ENCODE data around the gene CAPZA1.

- TF ChIP-seq, protein P1, sequence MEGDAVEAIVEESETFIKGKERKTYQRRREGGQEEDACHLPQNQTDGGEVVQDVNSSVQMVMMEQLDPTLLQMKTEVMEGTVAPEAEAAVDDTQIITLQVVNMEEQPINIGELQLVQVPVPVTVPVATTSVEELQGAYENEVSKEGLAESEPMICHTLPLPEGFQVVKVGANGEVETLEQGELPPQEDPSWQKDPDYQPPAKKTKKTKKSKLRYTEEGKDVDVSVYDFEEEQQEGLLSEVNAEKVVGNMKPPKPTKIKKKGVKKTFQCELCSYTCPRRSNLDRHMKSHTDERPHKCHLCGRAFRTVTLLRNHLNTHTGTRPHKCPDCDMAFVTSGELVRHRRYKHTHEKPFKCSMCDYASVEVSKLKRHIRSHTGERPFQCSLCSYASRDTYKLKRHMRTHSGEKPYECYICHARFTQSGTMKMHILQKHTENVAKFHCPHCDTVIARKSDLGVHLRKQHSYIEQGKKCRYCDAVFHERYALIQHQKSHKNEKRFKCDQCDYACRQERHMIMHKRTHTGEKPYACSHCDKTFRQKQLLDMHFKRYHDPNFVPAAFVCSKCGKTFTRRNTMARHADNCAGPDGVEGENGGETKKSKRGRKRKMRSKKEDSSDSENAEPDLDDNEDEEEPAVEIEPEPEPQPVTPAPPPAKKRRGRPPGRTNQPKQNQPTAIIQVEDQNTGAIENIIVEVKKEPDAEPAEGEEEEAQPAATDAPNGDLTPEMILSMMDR (tag by site-specific recombination; IDR thresholded peaks at IDR 0.05) = no peak
- TF ChIP-seq SP2 (tag by site-specific recombination; IDR thresholded peaks at IDR 0.05) (no peak), ZNF18 (tag by site-specific recombination; IDR thresholded peaks at IDR 0.05) (no peak), ZNF501 (tag by site-specific recombination; IDR thresholded peaks at IDR 0.05) (no peak), YY1 (tag by site-specific recombination; IDR thresholded peaks at IDR 0.05) (no peak), PRDM6 (tag by site-specific recombination; IDR thresholded peaks at IDR 0.05) (no peak), ZNF335 (tag by site-specific recombination; conservative IDR thresholded peaks at IDR 0.05) (no peak), PRDM1 (tag by site-specific recombination; IDR thresholded peaks at IDR 0.05) (no peak), ZNF214 (tag by site-specific recombination; IDR thresholded peaks at IDR 0.05; ENCODE audit: borderline replicate concordance) (no peak), ZNF274 (IDR thresholded peaks at IDR 0.05; ENCODE audit: low read length) (no peak), ZNF274 (tag by site-specific recombination; IDR thresholded peaks at IDR 0.05; ENCODE audit: borderline replicate concordance) (no peak), TRIM28 (IDR thresholded peaks at IDR 0.05; ENCODE audit: borderline replicate concordance, low read length) (no peak), ZNF660 (tag by site-specific recombination; IDR thresholded peaks at IDR 0.05) (no peak)
- TF ChIP-seq, protein P2, sequence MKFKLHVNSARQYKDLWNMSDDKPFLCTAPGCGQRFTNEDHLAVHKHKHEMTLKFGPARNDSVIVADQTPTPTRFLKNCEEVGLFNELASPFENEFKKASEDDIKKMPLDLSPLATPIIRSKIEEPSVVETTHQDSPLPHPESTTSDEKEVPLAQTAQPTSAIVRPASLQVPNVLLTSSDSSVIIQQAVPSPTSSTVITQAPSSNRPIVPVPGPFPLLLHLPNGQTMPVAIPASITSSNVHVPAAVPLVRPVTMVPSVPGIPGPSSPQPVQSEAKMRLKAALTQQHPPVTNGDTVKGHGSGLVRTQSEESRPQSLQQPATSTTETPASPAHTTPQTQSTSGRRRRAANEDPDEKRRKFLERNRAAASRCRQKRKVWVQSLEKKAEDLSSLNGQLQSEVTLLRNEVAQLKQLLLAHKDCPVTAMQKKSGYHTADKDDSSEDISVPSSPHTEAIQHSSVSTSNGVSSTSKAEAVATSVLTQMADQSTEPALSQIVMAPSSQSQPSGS (tag by site-specific recombination; IDR thresholded peaks at IDR 0.05; ENCODE audit: low read depth) = no peak
- TF ChIP-seq, protein P3, sequence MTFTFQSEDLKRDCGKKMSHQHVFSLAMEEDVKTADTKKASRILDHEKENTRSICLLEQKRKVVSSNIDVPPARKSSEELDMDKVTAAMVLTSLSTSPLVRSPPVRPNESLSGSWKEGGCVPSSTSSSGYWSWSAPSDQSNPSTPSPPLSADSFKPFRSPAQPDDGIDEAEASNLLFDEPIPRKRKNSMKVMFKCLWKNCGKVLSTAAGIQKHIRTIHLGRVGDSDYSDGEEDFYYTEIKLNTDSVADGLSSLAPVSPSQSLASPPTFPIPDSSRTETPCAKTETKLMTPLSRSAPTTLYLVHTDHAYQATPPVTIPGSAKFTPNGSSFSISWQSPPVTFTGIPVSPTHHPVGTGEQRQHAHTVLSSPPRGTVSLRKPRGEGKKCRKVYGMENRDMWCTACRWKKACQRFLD (tag by site-specific recombination; IDR thresholded peaks at IDR 0.05) = no peak
These were observed 36.3 kb upstream of the CAPZA1 start for GRCh38 chr1:112583366-112583765.

Data from HEK293 (cell line).